B cell (primary cell): ENCODE data around the gene DOCK1.

ENCODE experiments used
- EZH2 ChIP-seq: IDR thresholded peaks from 2 replicates; pipeline ENCODE4 v1.6.1; 2012; ENCODE audit warnings: borderline replicate concordance, low read depth, mild to moderate bottlenecking, moderate library complexity, low read length; ENCODE audit not compliant: insufficient read depth, poor library complexity, severe bottlenecking
- TF ChIP-seq, protein P1 (sequence below): fragments of 200-600 bp; IDR thresholded peaks from one replicate; pipeline ENCODE4 v1.8.0; 2022; ENCODE audit warnings: antibody characterized with exemption, mild to moderate bottlenecking

DNA sequence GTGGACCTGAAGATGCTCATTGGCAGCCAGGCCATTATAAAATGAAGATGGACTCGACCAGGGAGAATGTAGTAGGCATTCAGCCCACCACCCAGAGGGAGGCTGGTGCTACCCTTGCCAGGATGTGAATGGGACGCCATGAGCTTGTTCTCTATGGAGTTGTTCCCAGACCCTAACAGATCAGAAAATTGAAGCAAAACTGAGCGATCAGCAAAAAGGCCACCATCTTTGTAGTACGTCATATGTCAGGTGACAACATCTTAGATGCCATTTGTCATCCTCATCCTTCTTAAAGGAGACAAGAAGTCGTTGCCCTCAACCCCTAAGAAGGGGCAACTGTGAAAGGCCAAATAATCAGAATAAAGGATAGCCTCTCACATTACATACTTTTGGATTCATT is 61.7 kb downstream of the DOCK1 start:
- TF ChIP-seq, protein P1, sequence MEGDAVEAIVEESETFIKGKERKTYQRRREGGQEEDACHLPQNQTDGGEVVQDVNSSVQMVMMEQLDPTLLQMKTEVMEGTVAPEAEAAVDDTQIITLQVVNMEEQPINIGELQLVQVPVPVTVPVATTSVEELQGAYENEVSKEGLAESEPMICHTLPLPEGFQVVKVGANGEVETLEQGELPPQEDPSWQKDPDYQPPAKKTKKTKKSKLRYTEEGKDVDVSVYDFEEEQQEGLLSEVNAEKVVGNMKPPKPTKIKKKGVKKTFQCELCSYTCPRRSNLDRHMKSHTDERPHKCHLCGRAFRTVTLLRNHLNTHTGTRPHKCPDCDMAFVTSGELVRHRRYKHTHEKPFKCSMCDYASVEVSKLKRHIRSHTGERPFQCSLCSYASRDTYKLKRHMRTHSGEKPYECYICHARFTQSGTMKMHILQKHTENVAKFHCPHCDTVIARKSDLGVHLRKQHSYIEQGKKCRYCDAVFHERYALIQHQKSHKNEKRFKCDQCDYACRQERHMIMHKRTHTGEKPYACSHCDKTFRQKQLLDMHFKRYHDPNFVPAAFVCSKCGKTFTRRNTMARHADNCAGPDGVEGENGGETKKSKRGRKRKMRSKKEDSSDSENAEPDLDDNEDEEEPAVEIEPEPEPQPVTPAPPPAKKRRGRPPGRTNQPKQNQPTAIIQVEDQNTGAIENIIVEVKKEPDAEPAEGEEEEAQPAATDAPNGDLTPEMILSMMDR: no peak
- no peak for TF ChIP-seq EZH2
